GM10248 (cell line): Measurements from ENCODE around the gene SPTLC3.

Experiments used
- CTCF ChIA-PET: fragments of 300-600 bp; sonication (Branson Sonifier 250); formaldehyde crosslinking; extraction: SDS; loops from one replicate; lab custom pipeline; 2021; ENCODE audit warnings: antibody characterized with exemption; lab: Yijun Ruan, JAX
- POLR2A ChIA-PET: fragments of 350-650 bp; sonication (Branson Sonifier 250); formaldehyde crosslinking; extraction: SDS; loops from one replicate; lab custom pipeline; 2020; ENCODE audit warnings: antibody characterized with exemption; lab: Yijun Ruan, JAX
- DNase-seq: peaks from one replicate; pipeline ENCODE4 v3.0.0; 2012; ENCODE audit errors: extremely low spot score
- TF ChIP-seq, protein P1 (sequence below): IDR thresholded peaks from 2 replicates; pipeline ENCODE4 v1.5.1; 2012; ENCODE audit warnings: mild to moderate bottlenecking, low read depth; ENCODE audit errors: extremely low read depth, missing control alignments, control extremely low read depth

Gene SPTLC3

DNA sequence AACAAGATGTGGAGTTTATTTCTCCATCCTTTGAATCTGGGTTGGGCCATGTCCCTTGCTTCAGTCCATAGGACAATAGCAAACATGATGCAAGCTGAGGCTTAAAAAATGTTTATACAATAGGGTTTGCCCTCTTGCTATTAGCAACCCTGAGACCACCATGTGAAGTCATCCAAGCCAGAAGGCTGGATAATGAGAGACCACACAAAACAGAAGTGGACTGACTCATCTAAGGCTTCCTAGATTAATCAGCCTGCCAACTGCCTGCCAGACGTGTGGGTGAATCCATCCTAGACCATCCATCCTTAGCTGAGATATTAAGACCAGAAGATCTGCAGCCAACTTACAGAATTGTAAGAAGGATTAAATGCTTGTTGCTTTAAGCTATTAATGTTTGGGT is 174.2 kb downstream of the SPTLC3 start:
- TF ChIP-seq, protein P1, sequence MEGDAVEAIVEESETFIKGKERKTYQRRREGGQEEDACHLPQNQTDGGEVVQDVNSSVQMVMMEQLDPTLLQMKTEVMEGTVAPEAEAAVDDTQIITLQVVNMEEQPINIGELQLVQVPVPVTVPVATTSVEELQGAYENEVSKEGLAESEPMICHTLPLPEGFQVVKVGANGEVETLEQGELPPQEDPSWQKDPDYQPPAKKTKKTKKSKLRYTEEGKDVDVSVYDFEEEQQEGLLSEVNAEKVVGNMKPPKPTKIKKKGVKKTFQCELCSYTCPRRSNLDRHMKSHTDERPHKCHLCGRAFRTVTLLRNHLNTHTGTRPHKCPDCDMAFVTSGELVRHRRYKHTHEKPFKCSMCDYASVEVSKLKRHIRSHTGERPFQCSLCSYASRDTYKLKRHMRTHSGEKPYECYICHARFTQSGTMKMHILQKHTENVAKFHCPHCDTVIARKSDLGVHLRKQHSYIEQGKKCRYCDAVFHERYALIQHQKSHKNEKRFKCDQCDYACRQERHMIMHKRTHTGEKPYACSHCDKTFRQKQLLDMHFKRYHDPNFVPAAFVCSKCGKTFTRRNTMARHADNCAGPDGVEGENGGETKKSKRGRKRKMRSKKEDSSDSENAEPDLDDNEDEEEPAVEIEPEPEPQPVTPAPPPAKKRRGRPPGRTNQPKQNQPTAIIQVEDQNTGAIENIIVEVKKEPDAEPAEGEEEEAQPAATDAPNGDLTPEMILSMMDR = no peak
- POLR2A ChIA-PET = no interaction called here
- no peak for DNase-seq
- CTCF ChIA-PET = no interaction called here

- CTCF ChIA-PET = no interaction called here
- POLR2A ChIA-PET = no interaction called here
- no peak for DNase-seq
- TF ChIP-seq, protein P1 = no peak
Observed at GRCh38 chr20:13186043-13186774, 177.4 kb downstream of the SPTLC3 start.

GRCh38 chr20:13187899-13188298 is 179.1 kb downstream of the SPTLC3 start:
- POLR2A ChIA-PET = no interaction called here
- CTCF ChIA-PET = interaction anchor here (1.2 kb wide), 1 partner anchor 8 kb away, joined by 3 read pairs; no protein-coding TSS in a partner anchor
- DNase-seq = no peak

GRCh38 chr20:13199279-13199678 is 190.5 kb downstream of the SPTLC3 start:
- CTCF ChIA-PET = no interaction called here
- POLR2A ChIA-PET = no interaction called here
- TF ChIP-seq, protein P1 = no peak
- DNase-seq = no peak

More at GRCh38 chr20:13187899-13188298, 179.1 kb downstream of the SPTLC3 start:
- TF ChIP-seq, protein P1 = no peak

GRCh38 chr20:13200767-13201500 is 192.2 kb downstream of the SPTLC3 start:
- ChIA-PET CTCF (no interaction called here), POLR2A (no interaction called here)
- TF ChIP-seq, protein P1 = no peak
- DNase-seq = no peak

DNA sequence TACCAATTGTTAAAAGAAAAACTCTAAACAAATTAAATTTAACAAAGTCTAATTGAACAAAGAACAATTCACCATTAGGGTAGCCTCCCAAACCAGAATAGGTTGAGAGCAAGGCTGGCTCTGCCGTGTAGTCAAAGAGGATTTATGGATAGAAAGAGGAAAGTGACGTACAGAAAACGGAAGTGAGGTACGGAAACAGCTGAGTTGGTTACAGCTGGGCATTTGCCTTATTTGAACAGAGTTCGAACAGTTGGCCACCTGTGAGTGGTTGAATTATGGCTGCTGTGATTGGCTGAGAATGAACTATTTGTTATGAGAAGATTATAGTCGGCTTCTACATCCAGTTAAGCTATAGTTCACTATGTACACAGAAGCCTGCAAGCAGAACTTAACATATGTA is 193.8 kb downstream of the SPTLC3 start:
- CTCF ChIA-PET = interaction anchor here (0.9 to 1.6 kb wide), 4 partner anchors 10 to 60 kb away, joined by 3 to 5 read pairs (median 4); no protein-coding TSS in a partner anchor
- TF ChIP-seq, protein P1 = no peak
- no peak for DNase-seq
- POLR2A ChIA-PET = no interaction called here
